Peyer's patch (tissue), 4 donors: Measurements from ENCODE around the gene KRT39.

Experiments used
- CTCF ChIP-seq, 6 experiments: fragments of 450-650 bp in 4 of 6; fragments of 200-600 bp in 2 of 6; sonication (generic) in 1 of 6; IDR thresholded peaks; one replicate each; pipeline ENCODE4 v1.5.1; 2017 to 2019; ENCODE audit warnings: antibody characterized with exemption in 6 of 6, mild to moderate bottlenecking in 3 of 6, moderate library complexity in 1 of 6
- POLR2A ChIP-seq, 2 donors: fragments of 450-650 bp; IDR thresholded peaks; one replicate each; pipeline ENCODE4 v1.5.1; 2017; ENCODE audit warnings: antibody characterized with exemption in 2 of 2, mild to moderate bottlenecking in 2 of 2, moderate library complexity in 2 of 2

GRCh38 chr17:40978575-40979151 lies 11.9 kb upstream of the KRT39 start:
- TF ChIP-seq CTCF (IDR thresholded peaks at IDR 0.05) (no peak), POLR2A (IDR thresholded peaks at IDR 0.05) (no peak)
